ENCODE measurements around the gene PCGF3.

- no peak for TF ChIP-seq CTCF (IDR thresholded peaks at IDR 0.05 in 4 of 5, conservative IDR thresholded peaks at IDR 0.05 in 1 of 5)
- no peak for TF ChIP-seq POLR2A (IDR thresholded peaks at IDR 0.05)
Observed at GRCh38 chr4:743463-744211, 38.0 kb downstream of the PCGF3 start.

Measured in gastrocnemius medialis (tissue), 4 donors.